GM12878 (cell line): ENCODE data around the gene MPIG6B. TPM values are rescaled to one million over a fixed set of nuclear protein-coding genes. Genes with fewer than 3 reads are reported as not detected.

Experiments used
- CTCF ChIP-seq, 3 experiments: IDR thresholded peaks in 2 of 3; conservative IDR thresholded peaks in 1 of 3; 2 replicates each; pipeline ENCODE4 v1.5.1; 2011; ENCODE audit warnings: low read depth in 3 of 3, low read length in 3 of 3, mild to moderate bottlenecking in 3 of 3, control low read depth in 2 of 3, moderate library complexity in 2 of 3, inconsistent platforms in 1 of 3, mixed read lengths in 1 of 3; ENCODE audit not compliant: control insufficient read depth in 2 of 3, insufficient read depth in 1 of 3; ENCODE audit errors: extremely low read depth in 1 of 3
- DPF2 ChIP-seq: fragments of 450-650 bp; IDR thresholded peaks from 2 replicates; pipeline ENCODE4 v1.6.1; 2017; ENCODE audit warnings: mild to moderate bottlenecking
- IKZF2 ChIP-seq, 2 experiments: fragments of 450-650 bp; IDR thresholded peaks; 2 replicates each; pipeline ENCODE4 v1.6.1; 2017; ENCODE audit warnings: mild to moderate bottlenecking in 2 of 2, moderate library complexity in 2 of 2
- MEF2A ChIP-seq: IDR thresholded peaks from 2 replicates; pipeline ENCODE4 v1.6.1; 2011; ENCODE audit warnings: low read depth, mild to moderate bottlenecking, low read length, moderate library complexity; ENCODE audit not compliant: insufficient read depth
- NRF1 ChIP-seq: conservative IDR thresholded peaks from 2 replicates; pipeline ENCODE4 v1.6.1; 2011; ENCODE audit warnings: mild to moderate bottlenecking, low read depth, low read length, improper control_type of control experiment
- PAX8 ChIP-seq: fragments of 450-650 bp; IDR thresholded peaks from 2 replicates; pipeline ENCODE4 v1.6.1; 2017; ENCODE audit warnings: mild to moderate bottlenecking, moderate library complexity
- RCOR1 ChIP-seq: conservative IDR thresholded peaks from 2 replicates; pipeline ENCODE4 v1.6.1; 2012; ENCODE audit warnings: low read depth, low read length, improper control_type of control experiment
- RELA ChIP-seq: fragments of 450-650 bp; IDR thresholded peaks from 2 replicates; pipeline ENCODE4 v1.8.0; 2014; ENCODE audit warnings: borderline replicate concordance; ENCODE audit not compliant: partially characterized antibody
- polyA plus RNA-seq, 11 experiments: library from polyadenylated mRNA; depleted of rRNA in 4 of 11; unstranded in 6 of 11; stranded (reverse) in 5 of 11; fragments of >200 nt; fragmentation: Nextera tagmentation in 4 of 11; fragmentation: Illumina TruSeq in 1 of 11; extraction: Ambion mirVana in 4 of 11; extraction: Trizol in 1 of 11; gene quantifications; 1 replicate in 1 of 11; 2 replicates in 10 of 11; pipeline versions ENCODE4 v1.2.1 to v1.2.3, GENCODE V29; 2011 to 2016; ENCODE audit warnings: inconsistent platforms in 2 of 11, missing spikeins in 2 of 11, low read depth in 1 of 11
- total RNA-seq, 4 experiments: library from RNA; depleted of rRNA in 3 of 4; stranded (reverse); fragments of >200 nt in 3 of 4; fragmentation: Illumina TruSeq in 1 of 4; extraction: Trizol in 1 of 4; gene quantifications; 2 replicates each; pipeline versions ENCODE4 v1.2.1 to v1.2.3, GENCODE V29; 2013 to 2021
- TF ChIP-seq, protein P1 (sequence below): fragments of 150-350 bp; IDR thresholded peaks from 2 replicates; pipeline ENCODE4 v1.6.1; 2016; ENCODE audit warnings: low read depth, low read length
- TF ChIP-seq, protein P2 (sequence below): fragments of 450-650 bp; IDR thresholded peaks from 2 replicates; pipeline ENCODE4 v1.6.1; 2016; ENCODE audit warnings: mild to moderate bottlenecking

MPIG6B gene
- total and polyA plus RNA-seq, 10 of the 15 experiments (the other 5 are each of a cell fraction or from before 2014, with no cell fraction given) = not detected

GRCh38 chr6:31769684-31770371, 46.7 kb downstream of the MPIG6B start (continued):
- TF ChIP-seq, protein P1, sequence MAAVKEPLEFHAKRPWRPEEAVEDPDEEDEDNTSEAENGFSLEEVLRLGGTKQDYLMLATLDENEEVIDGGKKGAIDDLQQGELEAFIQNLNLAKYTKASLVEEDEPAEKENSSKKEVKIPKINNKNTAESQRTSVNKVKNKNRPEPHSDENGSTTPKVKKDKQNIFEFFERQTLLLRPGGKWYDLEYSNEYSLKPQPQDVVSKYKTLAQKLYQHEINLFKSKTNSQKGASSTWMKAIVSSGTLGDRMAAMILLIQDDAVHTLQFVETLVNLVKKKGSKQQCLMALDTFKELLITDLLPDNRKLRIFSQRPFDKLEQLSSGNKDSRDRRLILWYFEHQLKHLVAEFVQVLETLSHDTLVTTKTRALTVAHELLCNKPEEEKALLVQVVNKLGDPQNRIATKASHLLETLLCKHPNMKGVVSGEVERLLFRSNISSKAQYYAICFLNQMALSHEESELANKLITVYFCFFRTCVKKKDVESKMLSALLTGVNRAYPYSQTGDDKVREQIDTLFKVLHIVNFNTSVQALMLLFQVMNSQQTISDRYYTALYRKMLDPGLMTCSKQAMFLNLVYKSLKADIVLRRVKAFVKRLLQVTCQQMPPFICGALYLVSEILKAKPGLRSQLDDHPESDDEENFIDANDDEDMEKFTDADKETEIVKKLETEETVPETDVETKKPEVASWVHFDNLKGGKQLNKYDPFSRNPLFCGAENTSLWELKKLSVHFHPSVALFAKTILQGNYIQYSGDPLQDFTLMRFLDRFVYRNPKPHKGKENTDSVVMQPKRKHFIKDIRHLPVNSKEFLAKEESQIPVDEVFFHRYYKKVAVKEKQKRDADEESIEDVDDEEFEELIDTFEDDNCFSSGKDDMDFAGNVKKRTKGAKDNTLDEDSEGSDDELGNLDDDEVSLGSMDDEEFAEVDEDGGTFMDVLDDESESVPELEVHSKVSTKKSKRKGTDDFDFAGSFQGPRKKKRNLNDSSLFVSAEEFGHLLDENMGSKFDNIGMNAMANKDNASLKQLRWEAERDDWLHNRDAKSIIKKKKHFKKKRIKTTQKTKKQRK = no peak
- no peak for TF ChIP-seq MEF2A
- TF ChIP-seq RCOR1 = no peak
- TF ChIP-seq IKZF2 (IDR thresholded peaks at IDR 0.05) = no peak
- TF ChIP-seq CTCF (IDR thresholded peaks at IDR 0.05 in 2 of 3, conservative IDR thresholded peaks at IDR 0.05 in 1 of 3; ENCODE audit: control insufficient read depth in 2 of 3, extremely low read depth in 1 of 3, insufficient read depth in 1 of 3, low read depth in 3 of 3, low read length in 3 of 3) = peak; percentile 91 to 95 (median 91)
- no peak for TF ChIP-seq DPF2
- no peak for TF ChIP-seq NRF1
- TF ChIP-seq, protein P2, sequence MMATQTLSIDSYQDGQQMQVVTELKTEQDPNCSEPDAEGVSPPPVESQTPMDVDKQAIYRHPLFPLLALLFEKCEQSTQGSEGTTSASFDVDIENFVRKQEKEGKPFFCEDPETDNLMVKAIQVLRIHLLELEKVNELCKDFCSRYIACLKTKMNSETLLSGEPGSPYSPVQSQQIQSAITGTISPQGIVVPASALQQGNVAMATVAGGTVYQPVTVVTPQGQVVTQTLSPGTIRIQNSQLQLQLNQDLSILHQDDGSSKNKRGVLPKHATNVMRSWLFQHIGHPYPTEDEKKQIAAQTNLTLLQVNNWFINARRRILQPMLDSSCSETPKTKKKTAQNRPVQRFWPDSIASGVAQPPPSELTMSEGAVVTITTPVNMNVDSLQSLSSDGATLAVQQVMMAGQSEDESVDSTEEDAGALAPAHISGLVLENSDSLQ = peak; percentile 88
- TF ChIP-seq RELA = peak; percentile 15
- TF ChIP-seq PAX8 = no peak
